EH (cell line): ENCODE measurements around the gene RPL3.
"Not testable (repeated sequence)": the region's sequence is repeated elsewhere in the genome, so short reads cannot be mapped to it uniquely, and the experiment has no call there.

ENCODE experiments used
- DNase-seq: peaks from one replicate; pipeline ENCODE4 v3.0.0-alpha.2; 2015; ENCODE audit warnings: low read depth

The RPL3 gene

DNA sequence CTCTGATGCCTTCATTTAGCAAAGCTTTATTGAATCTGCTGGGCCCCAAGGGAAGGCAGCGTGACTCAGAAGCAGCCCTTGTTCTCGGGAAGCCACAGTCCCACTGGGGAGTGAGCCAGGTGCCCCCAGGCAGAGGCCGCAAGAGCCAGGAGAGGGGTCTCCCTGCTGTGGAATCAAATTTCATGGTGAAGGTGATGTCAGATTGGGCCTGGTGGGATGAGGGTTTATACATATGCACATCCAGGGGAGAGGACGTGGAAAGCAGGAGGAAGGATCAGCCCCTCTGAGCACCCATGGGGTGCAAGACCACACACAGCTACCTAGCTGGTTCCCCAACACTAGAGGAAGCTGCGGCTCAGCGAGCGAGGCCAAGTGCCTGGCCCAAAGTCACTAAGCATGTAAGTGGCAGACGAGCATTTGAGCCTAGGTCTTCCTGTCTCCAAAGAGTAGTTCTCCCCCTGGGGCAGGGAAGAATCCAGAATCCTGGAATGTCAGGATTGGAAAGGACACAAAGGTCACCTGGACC lies 32.3 kb upstream of the RPL3 start:
- peak; percentile 65 for DNase-seq

- no peak for DNase-seq
Observed at GRCh38 chr22:39350757-39351688, 31.6 kb upstream of the RPL3 start.

- DNase-seq, result peak; percentile 26
Observed at GRCh38 chr22:39349967-39350726, 30.7 kb upstream of the RPL3 start, which contains the start of gene SYNGR1. Gene SYNGR1 (plus strand): TSS chr22:39349991. CDS start chr22:39350011, 20 bp downstream.

- peak; percentile 26 for DNase-seq
Observed at GRCh38 chr22:39349506-39349966, 30.1 kb upstream of the RPL3 start.

- DNase-seq, result no peak
Observed at GRCh38 chr22:39348909-39349505, 29.6 kb upstream of the RPL3 start.

GRCh38 chr22:39345231-39345630 lies 25.8 kb upstream of the RPL3 start:
- no peak for DNase-seq

- DNase-seq, result no peak
Observed at GRCh38 chr22:39344046-39344390, 24.6 kb upstream of the RPL3 start.

GRCh38 chr22:39343259-39344045 lies 24.0 kb upstream of the RPL3 start:
- peak; percentile 70 for DNase-seq

- no peak for DNase-seq
Observed at GRCh38 chr22:39341179-39341578, 21.8 kb upstream of the RPL3 start.

GRCh38 chr22:39339775-39340174 lies 20.4 kb upstream of the RPL3 start:
- DNase-seq, result peak; percentile 85

DNA sequence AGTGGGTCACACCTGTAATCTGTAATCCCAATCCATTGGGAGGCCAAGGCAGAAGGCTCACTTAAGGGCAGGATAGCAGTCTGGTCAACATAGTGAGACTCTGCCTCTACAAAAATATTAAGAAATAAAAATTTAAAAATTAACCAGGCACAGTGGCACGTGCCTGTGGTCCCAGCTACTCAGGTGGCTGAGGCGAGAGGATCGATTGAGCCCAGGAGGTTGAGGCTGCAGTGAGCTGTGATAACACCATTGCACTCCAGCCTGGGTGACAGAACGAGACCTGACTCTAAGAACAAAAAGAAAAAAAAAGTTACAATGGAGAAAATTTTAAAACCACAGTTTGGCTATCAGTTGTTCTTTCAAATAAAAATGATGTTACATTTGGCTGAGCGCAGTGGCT lies 17.0 kb upstream of the RPL3 start:
- no peak for DNase-seq

- peak; percentile 79 for DNase-seq
Observed at GRCh38 chr22:39332441-39333064, 13.1 kb upstream of the RPL3 start.

DNA sequence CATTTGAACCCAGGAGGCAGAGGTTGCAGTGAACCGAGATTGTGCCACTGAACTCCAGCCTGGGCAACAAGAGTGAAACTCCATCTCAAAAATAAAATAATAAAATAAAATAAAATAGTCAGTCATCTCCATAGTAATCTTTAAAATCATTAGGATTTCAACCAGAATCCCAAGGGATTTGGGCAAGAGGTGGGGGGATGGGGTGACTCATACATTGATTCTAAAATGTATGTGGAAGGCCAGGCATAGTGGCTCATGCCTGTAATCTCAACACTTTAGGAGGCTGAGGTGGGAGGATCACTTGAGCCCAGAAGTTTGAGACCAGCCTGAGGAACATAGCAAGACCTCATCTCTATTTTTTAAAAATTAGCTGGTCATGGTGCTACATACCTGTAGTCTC lies 11.1 kb upstream of the RPL3 start:
- DNase-seq, result not testable (repeated sequence)

GRCh38 chr22:39327995-39328754 lies 8.8 kb upstream of the RPL3 start:
- DNase-seq, result no peak

DNA sequence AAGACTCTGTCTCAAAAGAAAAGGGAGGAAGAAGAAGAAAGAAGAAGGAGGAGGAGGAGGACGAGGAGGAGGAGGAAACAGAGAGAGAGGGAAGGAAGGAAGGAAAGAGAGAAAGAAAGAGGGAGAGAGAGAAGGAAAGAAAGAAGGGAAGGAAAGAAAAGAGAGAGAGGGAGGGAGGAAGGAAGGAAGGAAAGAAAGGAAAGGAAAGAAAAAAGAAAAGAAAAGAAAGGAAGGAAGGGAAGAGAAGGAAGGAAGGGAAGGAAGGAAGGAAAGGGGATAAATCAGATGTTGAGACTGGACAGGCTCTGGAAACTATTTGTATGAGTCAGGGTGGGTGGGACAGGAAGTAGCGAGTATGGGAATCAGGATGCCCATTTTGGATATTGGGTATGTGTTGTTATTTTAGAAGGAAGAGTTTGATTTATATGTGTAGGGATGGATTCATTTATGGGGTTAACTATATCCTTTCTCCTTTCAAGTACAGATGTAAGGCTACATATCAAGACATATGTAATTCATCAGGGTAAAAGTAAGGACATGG lies 6.0 kb upstream of the RPL3 start:
- DNase-seq, result peak; percentile 68

- DNase-seq, result not testable (repeated sequence)
Observed at GRCh38 chr22:39320616-39321029, 1.2 kb upstream of the RPL3 start.

DNA sequence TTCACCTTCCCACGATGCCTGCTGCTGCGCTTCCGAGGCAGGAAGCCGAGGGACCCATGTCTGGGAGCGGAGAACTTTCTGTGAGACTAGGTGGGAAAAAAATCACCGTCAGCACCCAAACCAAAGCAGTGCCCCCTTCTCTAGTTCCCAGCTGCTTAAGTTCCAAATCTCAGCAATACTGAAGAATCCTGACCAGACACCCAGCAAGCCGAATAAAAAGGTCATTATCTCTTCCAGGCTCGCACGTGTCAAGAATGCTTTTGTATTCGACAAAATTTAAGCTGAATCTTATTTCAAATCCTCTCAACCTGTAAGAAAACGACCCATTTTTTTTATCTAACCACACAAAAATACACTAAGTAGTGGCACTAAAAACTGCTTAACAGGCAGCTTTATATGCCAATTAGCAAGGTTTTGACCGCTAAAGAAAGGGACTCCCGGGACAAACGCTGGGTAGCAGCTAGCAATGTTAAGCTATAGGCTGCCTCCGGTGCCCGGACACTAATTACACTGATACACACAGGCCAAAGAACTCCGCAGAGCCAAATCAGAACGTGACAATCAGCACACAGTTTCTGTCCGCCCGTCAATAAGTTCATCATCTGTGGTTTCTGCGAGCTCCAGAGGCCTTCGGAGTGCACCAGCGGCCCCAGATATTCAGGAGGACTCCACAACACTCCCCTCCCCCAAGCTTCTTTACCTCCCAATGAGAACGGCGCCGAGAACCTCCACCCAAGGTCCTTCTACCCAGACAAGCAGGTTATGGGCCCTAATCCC lies 728 bp downstream of the RPL3 start:
- DNase-seq, result no peak

DNA sequence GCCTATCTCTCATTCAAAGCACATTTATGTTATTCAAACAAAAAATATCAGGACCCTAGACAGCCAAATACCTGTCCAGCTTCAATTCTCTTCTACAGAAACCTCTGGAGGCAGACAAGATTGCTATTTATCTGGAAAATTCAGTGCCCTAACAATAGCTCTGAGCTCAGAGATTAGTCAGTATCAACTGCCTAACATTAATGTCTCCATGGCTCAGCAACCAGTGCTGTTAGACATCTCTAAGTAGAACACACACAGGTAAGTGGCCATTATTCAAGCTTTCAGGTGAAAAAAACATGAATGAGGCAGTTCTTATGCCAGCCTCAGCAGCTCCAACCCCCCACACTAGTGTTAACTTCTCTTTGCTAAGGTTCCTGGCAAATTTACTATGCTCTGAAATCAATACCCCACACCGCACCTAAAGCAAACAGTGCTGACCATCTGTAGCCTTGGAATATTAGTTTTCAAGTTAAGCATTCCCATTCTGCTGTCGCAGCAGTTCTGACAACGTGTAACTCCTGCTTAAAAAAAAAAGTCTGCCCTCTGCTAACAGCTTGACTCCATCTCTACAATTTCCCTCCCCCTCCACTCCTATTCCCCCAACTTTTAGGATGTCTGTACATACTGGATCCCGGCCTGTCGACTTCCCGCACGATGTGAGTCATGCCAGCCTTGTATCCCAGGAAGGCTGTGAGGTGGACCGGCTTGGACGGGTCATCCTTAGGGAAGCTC lies 1.5 kb downstream of the RPL3 start:
- DNase-seq, result peak; percentile 76
